Activated T-cell treated with anti-CD3 and anti-CD28 coated beads, Interleukin-2, amount 50 U/mL, for 72 hours (primary cell): ENCODE measurements around the gene CCL23. TPM values are rescaled to one million over a fixed set of nuclear protein-coding genes. Genes with fewer than 3 reads are reported as not detected.
"Not testable (repeated sequence)": the region's sequence is repeated elsewhere in the genome, so short reads cannot be mapped to it uniquely, and the experiment has no call there.

Source experiments
- ATAC-seq, 2 donors: fragments of 150-1000 bp; cut with Tn5 transposase; replicated peaks in 1 of 2; 2 replicates each; pipeline ENCODE4 v1.10.0; 2021; ENCODE audit warnings: moderate library complexity in 2 of 2, mild to moderate bottlenecking in 1 of 2
- DNase-seq, 2 donors: peaks; one replicate each; pipeline ENCODE4 v3.0.0; 2021 to 2022; ENCODE audit warnings: mixed read lengths in 1 of 2
- H3K27ac Mint-ChIP-seq: one replicate; pipeline ENCODE4 v1.8.0; 2022; ENCODE audit warnings: mild to moderate bottlenecking, moderate library complexity, mixed read lengths
- H3K27me3 Mint-ChIP-seq: one replicate; pipeline ENCODE4 v1.8.0; 2022; ENCODE audit warnings: low read depth, mixed read lengths
- H3K36me3 Mint-ChIP-seq, 2 donors: one replicate each; pipeline ENCODE4 v1.8.0; 2022; ENCODE audit warnings: mixed read lengths in 2 of 2, mild to moderate bottlenecking in 1 of 2; ENCODE audit not compliant: insufficient read depth in 2 of 2
- H3K4me1 Mint-ChIP-seq: one replicate; pipeline ENCODE4 v1.8.0; 2022; ENCODE audit warnings: low read depth, mixed read lengths
- H3K4me3 Mint-ChIP-seq, 2 donors: one replicate each; pipeline ENCODE4 v1.8.0; 2022; ENCODE audit warnings: mild to moderate bottlenecking in 2 of 2, mixed read lengths in 2 of 2, moderate library complexity in 2 of 2
- H3K9me3 Mint-ChIP-seq, 2 donors: one replicate each; pipeline ENCODE4 v1.8.0; 2022; ENCODE audit warnings: mixed read lengths in 2 of 2
- total RNA-seq, 2 donors: library from RNA; stranded (reverse); gene quantifications; one replicate each; pipeline ENCODE4 v1.2.3, GENCODE V29; 2022

CCL23 gene
- total RNA-seq, 2 donors from 2014 or later: not detected

- ATAC-seq (no peak), DNase-seq (no peak)
- Mint-ChIP-seq H3K4me1 (no peaks in the 10 kb centered on the region), H3K9me3 (no peaks in the 10 kb centered on the region), H3K27me3 (peaks cover 39% of the 10 kb centered on the region), H3K27ac (peak overlapping the region; percentile 55), H3K4me3 (no peak overlapping the region), H3K36me3 (no peaks in the 10 kb centered on the region)
These were observed 19.0 kb downstream of the CCL23 start for GRCh38 chr17:35998756-35999155.

GRCh38 chr17:35998018-35998545 lies 19.7 kb downstream of the CCL23 start:
- H3K27ac Mint-ChIP-seq: no peak overlapping the region

GRCh38 chr17:35995346-35995745 lies 22.4 kb downstream of the CCL23 start:
- not testable (repeated sequence) for H3K36me3 Mint-ChIP-seq, H3K27ac Mint-ChIP-seq, H3K4me1 Mint-ChIP-seq, ATAC-seq, DNase-seq, H3K9me3 Mint-ChIP-seq, H3K4me3 Mint-ChIP-seq
- peaks cover 47% of the 10 kb centered on the region for H3K27me3 Mint-ChIP-seq

More at GRCh38 chr17:35998018-35998545, 19.7 kb downstream of the CCL23 start:
- Mint-ChIP-seq H3K36me3 (no peaks in the 10 kb centered on the region), H3K4me1 (no peaks in the 10 kb centered on the region), H3K4me3 (no peak overlapping the region), H3K9me3 (no peaks in the 10 kb centered on the region), H3K27me3 (peaks cover 41% of the 10 kb centered on the region)
- ATAC-seq (no peak), DNase-seq (no peak)

GRCh38 chr17:35991075-35991474 lies 26.7 kb downstream of the CCL23 start:
- H3K27me3 Mint-ChIP-seq: peaks cover 34% of the 10 kb centered on the region
- no peak overlapping the region for H3K27ac Mint-ChIP-seq

GRCh38 chr17:35988164-35988563 lies 29.6 kb downstream of the CCL23 start:
- peaks cover 0 to 4% of the 10 kb centered on the region in 2 donors for H3K36me3 Mint-ChIP-seq
- ATAC-seq: no peak
- H3K27me3 Mint-ChIP-seq: peaks cover 14% of the 10 kb centered on the region
- DNase-seq: no peak
- peaks cover 3 to 4% of the 10 kb centered on the region in 2 donors for H3K9me3 Mint-ChIP-seq
- H3K4me1 Mint-ChIP-seq: no peaks in the 10 kb centered on the region
- H3K4me3 Mint-ChIP-seq: no peak overlapping the region
- no peak overlapping the region for H3K27ac Mint-ChIP-seq

More at GRCh38 chr17:35991075-35991474, 26.7 kb downstream of the CCL23 start:
- ATAC-seq (no peak), DNase-seq (no peak)
- Mint-ChIP-seq H3K9me3 (peaks cover 3 to 4% of the 10 kb centered on the region in 2 donors), H3K4me3 (no peak overlapping the region), H3K36me3 (peaks cover 0 to 4% of the 10 kb centered on the region in 2 donors), H3K4me1 (no peaks in the 10 kb centered on the region)

- Mint-ChIP-seq H3K27ac (no peak within 1 kb of the TSS), H3K4me3 (no peak within 1 kb of the TSS), H3K27me3 (peaks cover 8% of the 10 kb centered on the region), H3K4me1 (no peaks in the 10 kb centered on the region), H3K9me3 (peaks cover 3 to 4% of the 10 kb centered on the region in 2 donors), H3K36me3 (peaks cover 0 to 4% of the 10 kb centered on the region in 2 donors)
- no peak for DNase-seq
- no peak for ATAC-seq
These were observed 31.1 kb downstream of the CCL23 start, which contains the start of gene CCL14 for GRCh38 chr17:35986643-35987042. Gene CCL14 (minus strand): TSS chr17:35986729. CDS start chr17:35986649, 80 bp downstream.

GRCh38 chr17:35984140-35984539 lies 33.6 kb downstream of the CCL23 start:
- no peak for ATAC-seq
- Mint-ChIP-seq H3K27ac (no peak overlapping the region), H3K27me3 (peaks cover 8% of the 10 kb centered on the region), H3K4me3 (no peak overlapping the region), H3K9me3 (peaks cover 0 to 2% of the 10 kb centered on the region in 2 donors), H3K4me1 (no peaks in the 10 kb centered on the region), H3K36me3 (peaks cover 0 to 2% of the 10 kb centered on the region in 2 donors)
- no peak for DNase-seq

- DNase-seq: no peak
- ATAC-seq: no peak
- Mint-ChIP-seq H3K27me3 (peaks cover 8% of the 10 kb centered on the region), H3K27ac (no peak overlapping the region), H3K4me3 (no peak overlapping the region), H3K9me3 (no peaks in the 10 kb centered on the region), H3K36me3 (no peaks in the 10 kb centered on the region), H3K4me1 (no peaks in the 10 kb centered on the region)
These were observed 35.2 kb downstream of the CCL23 start for GRCh38 chr17:35982409-35983191.

- Mint-ChIP-seq H3K4me3 (no peak overlapping the region), H3K9me3 (no peaks in the 10 kb centered on the region), H3K27ac (no peak overlapping the region), H3K36me3 (no peaks in the 10 kb centered on the region), H3K27me3 (peaks cover 8% of the 10 kb centered on the region), H3K4me1 (no peaks in the 10 kb centered on the region)
- ATAC-seq (no peak), DNase-seq (peak in 1 of 2 donors; percentile 15)
These were observed 35.9 kb downstream of the CCL23 start for GRCh38 chr17:35981908-35982330.

- Mint-ChIP-seq H3K36me3 (no peaks in the 10 kb centered on the region), H3K4me3 (no peak within 1 kb of the TSS), H3K9me3 (no peaks in the 10 kb centered on the region), H3K27ac (no peak within 1 kb of the TSS), H3K4me1 (no peaks in the 10 kb centered on the region), H3K27me3 (peaks cover 5% of the 10 kb centered on the region)
- DNase-seq: no peak
- ATAC-seq: no peak
These were observed 36.5 kb downstream of the CCL23 start, which contains the start of gene CCL16 for GRCh38 chr17:35981246-35981645. Gene CCL16 (minus strand): TSS chr17:35981497. CDS start chr17:35981420, 77 bp downstream.

- DNase-seq (no peak), ATAC-seq (no peak)
- H3K4me1 Mint-ChIP-seq: no peaks in the 10 kb centered on the region
- H3K27ac Mint-ChIP-seq: no peak overlapping the region
- no peaks in the 10 kb centered on the region for H3K9me3 Mint-ChIP-seq
- H3K27me3 Mint-ChIP-seq: no peaks in the 10 kb centered on the region
- no peaks in the 10 kb centered on the region for H3K36me3 Mint-ChIP-seq
- no peak overlapping the region for H3K4me3 Mint-ChIP-seq
These were observed 39.4 kb downstream of the CCL23 start for GRCh38 chr17:35978346-35978745.

- ATAC-seq (no peak), DNase-seq (no peak)
- Mint-ChIP-seq H3K27me3 (no peaks in the 10 kb centered on the region), H3K4me3 (no peak overlapping the region), H3K9me3 (no peaks in the 10 kb centered on the region), H3K36me3 (no peaks in the 10 kb centered on the region), H3K4me1 (no peaks in the 10 kb centered on the region), H3K27ac (no peak overlapping the region)
These were observed 40.3 kb downstream of the CCL23 start for GRCh38 chr17:35977509-35977908.

- Mint-ChIP-seq H3K4me3 (no peak overlapping the region), H3K27ac (no peak overlapping the region), H3K9me3 (no peaks in the 10 kb centered on the region), H3K4me1 (no peaks in the 10 kb centered on the region), H3K36me3 (no peaks in the 10 kb centered on the region), H3K27me3 (no peaks in the 10 kb centered on the region)
- no peak for DNase-seq
- ATAC-seq: no peak
These were observed 44.2 kb downstream of the CCL23 start for GRCh38 chr17:35973333-35974260.
